ENCODE results near the gene KHNYN.
A peak's percentile ranks its signal among the peaks of the same experiment; 100 is the strongest.

Gene KHNYN

GRCh38 chr14:24441904-24442239 is 12.1 kb downstream of the KHNYN start (continued):
- TF ChIP-seq RBAK (tag by site-specific recombination; IDR thresholded peaks at IDR 0.05), result no peak
- TF ChIP-seq ZNF449 (tag by site-specific recombination; IDR thresholded peaks at IDR 0.05), result no peak
- no peak for TF ChIP-seq REST (tag by site-specific recombination; IDR thresholded peaks at IDR 0.05)
- TF ChIP-seq SP7 (tag by site-specific recombination; IDR thresholded peaks at IDR 0.05), result no peak
- TF ChIP-seq ZSCAN16 (tag by site-specific recombination; IDR thresholded peaks at IDR 0.05), result no peak
- no peak for TF ChIP-seq ZNF692 (tag by site-specific recombination; IDR thresholded peaks at IDR 0.05)
- 0 out of 2 replicates have a peak, but pooled peaks have one; percentile 12 for TF ChIP-seq ZFP37 (tag by site-specific recombination; IDR thresholded peaks at IDR 0.05)
- no peak for TF ChIP-seq ZNF366 (tag by site-specific recombination; conservative IDR thresholded peaks at IDR 0.05)
- TF ChIP-seq ZNF501 (tag by site-specific recombination; IDR thresholded peaks at IDR 0.05), result no peak; the same call in 1 of the 2 replicates
- TF ChIP-seq ZNF221 (tag by site-specific recombination; IDR thresholded peaks at IDR 0.05; ENCODE audit: borderline replicate concordance), result no peak
- no peak for TF ChIP-seq ZNF704 (tag by site-specific recombination; IDR thresholded peaks at IDR 0.05)
- TF ChIP-seq ZNF558 (tag by site-specific recombination; IDR thresholded peaks at IDR 0.05), result no peak
- TF ChIP-seq YY1 (tag by site-specific recombination; IDR thresholded peaks at IDR 0.05), result no peak

- H3K9me3 ChIP-seq (ENCODE audit: control insufficient read depth, insufficient read depth, low read depth, low read length), result no peaks in the 10 kb centered on the region
- ChIA-PET POLR2A (interaction anchor here (0.6 to 2.4 kb wide), 11 partner anchors 12 to 200 kb away, joined by 3 to 40 read pairs (median 4); partner anchors contain the start of genes CBLN3, CIDEB, DHRS1 and KHNYN), CTCF (interaction anchor here (0.5 to 4.9 kb wide), 9 partner anchors 11 to 489 kb away, joined by 3 to 33 read pairs (median 4); partner anchors contain the start of genes ADCY4 and DHRS4)
- peak within 1 kb of the TSS; percentile 71 for H3K4me3 ChIP-seq (ENCODE audit: low read depth, low read length)
- H3K4me1 ChIP-seq (ENCODE audit: control insufficient read depth, insufficient read depth, low read length), result peaks cover 8% of the 10 kb centered on the region
- peak within 1 kb of the TSS; percentile 93 for H3K27ac ChIP-seq (ENCODE audit: extremely low read depth, low read depth, low read length)
- peaks cover 5 to 40% of the 10 kb centered on the region in 2 experiments; a peak in 2 of 3 replicates for H3K36me3 ChIP-seq (ENCODE audit: control insufficient read depth in 2 of 2, insufficient read depth in 1 of 2, low read length in 2 of 2)
- TF ChIP-seq OVOL3 (tag by site-specific recombination; IDR thresholded peaks at IDR 0.05), result peak; percentile 35; the same call in 1 of the 2 replicates
- no peak for TF ChIP-seq GLI4 (tag by site-specific recombination; IDR thresholded peaks at IDR 0.05)
- no peak for TF ChIP-seq ZNF426 (tag by site-specific recombination; IDR thresholded peaks at IDR 0.05)
- peak; percentile 82; the same call in 1 of the 2 replicates for TF ChIP-seq ZNF610 (tag by site-specific recombination; IDR thresholded peaks at IDR 0.05; ENCODE audit: borderline replicate concordance)
- TF ChIP-seq ZNF488 (tag by site-specific recombination; IDR thresholded peaks at IDR 0.05), result no peak
- 0 out of 2 replicates have a peak, but pooled peaks have one; percentile 30 for TF ChIP-seq ZBTB1 (tag by site-specific recombination; IDR thresholded peaks at IDR 0.05)
- TF ChIP-seq ZNF202 (tag by site-specific recombination; IDR thresholded peaks at IDR 0.05; ENCODE audit: borderline replicate concordance), result no peak
- no peak; the same call in 1 of the 2 replicates for TF ChIP-seq MZF1 (tag by site-specific recombination; IDR thresholded peaks at IDR 0.05; ENCODE audit: borderline replicate concordance)
- peak; percentile 83 for TF ChIP-seq ZBTB21 (tag by site-specific recombination; IDR thresholded peaks at IDR 0.05)
- TF ChIP-seq ZNF600 (tag by site-specific recombination; IDR thresholded peaks at IDR 0.05), result 0 out of 2 replicates have a peak, but pooled peaks have one; percentile 81
- peak; percentile 91 for TF ChIP-seq ZXDB (tag by site-specific recombination; IDR thresholded peaks at IDR 0.05)
- peak; percentile 51 for TF ChIP-seq ZFHX2 (tag by site-specific recombination; conservative IDR thresholded peaks at IDR 0.05)
- TF ChIP-seq ZNF449 (tag by site-specific recombination; IDR thresholded peaks at IDR 0.05), result peak; percentile 87
- TF ChIP-seq ZSCAN23 (tag by site-specific recombination; IDR thresholded peaks at IDR 0.05), result 0 out of 2 replicates have a peak, but pooled peaks have one; percentile 58
These were observed 12.7 kb downstream of the KHNYN start, which contains the start of gene SDR39U1 for GRCh38 chr14:24442240-24443052. TSS of gene SDR39U1 (minus strand) at chr14:24442776. CDS start at chr14:24442769, 7 bp downstream.

Measured in HEK293 (cell line).